NCI-H226 (cell line): ENCODE data around the gene SCO2.

ENCODE experiments used
- DNase-seq: peaks from one replicate; pipeline ENCODE4 v3.0.0-alpha.2; 2015

The SCO2 gene

DNA sequence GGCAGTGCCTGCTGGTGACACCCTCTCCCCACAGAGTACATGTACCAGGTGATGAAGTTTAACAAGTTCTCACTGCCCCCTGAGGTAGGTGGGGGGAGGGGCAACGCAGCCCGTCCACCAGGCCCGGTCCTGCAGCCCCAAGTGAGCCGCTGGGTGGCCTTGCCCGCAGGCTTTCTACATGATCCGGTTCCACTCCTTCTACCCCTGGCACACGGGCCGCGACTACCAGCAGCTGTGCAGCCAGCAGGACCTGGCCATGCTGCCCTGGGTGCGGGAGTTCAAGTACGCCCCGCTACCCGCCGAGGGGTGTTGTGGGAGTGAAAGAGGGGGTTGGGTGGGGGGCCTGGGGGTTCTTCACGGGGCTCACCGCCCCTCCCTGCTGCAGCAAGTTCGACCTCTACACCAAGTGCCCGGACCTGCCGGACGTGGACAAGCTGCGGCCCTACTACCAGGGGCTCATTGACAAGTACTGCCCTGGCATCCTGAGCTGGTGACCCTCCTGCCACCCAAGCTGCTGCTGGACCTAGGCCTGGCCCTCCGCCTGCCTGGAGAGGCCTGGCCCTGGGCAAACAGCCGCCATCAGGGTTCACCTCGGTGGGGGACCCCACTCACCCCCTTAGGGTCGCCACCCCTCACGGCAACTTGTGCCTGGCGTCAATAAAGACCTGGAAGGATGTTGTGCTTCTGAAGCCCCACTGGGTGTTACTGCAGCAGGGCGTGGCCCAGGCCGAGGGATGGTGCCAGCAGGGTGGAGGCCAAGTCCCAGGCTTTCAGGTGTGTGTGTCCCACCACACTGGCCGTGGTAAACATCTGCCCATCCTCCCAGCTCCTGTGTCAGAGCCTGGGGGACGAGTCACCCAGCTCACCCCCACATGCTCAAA lies 35.8 kb downstream of the SCO2 start:
- DNase-seq: no peak

DNA sequence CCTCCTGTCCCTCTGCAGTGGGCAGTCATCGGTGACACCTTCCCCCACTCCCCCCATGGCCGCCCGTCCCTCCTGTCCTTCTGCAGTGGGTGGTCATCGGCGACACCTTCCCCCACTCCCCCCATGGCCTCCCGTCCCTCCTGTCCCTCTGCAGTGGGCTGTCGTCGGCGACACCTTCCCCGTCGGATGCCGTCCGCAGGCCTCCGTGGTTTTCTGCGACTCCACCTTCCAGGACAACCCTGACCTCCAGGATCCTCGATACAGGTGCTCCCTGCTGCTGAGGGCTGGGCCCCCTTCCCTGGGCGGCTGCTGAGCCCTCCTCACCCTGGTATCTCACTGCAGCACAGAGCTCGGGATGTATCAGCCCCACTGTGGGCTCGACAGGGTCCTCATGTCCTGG lies 36.5 kb downstream of the SCO2 start:
- DNase-seq: no peak

DNA sequence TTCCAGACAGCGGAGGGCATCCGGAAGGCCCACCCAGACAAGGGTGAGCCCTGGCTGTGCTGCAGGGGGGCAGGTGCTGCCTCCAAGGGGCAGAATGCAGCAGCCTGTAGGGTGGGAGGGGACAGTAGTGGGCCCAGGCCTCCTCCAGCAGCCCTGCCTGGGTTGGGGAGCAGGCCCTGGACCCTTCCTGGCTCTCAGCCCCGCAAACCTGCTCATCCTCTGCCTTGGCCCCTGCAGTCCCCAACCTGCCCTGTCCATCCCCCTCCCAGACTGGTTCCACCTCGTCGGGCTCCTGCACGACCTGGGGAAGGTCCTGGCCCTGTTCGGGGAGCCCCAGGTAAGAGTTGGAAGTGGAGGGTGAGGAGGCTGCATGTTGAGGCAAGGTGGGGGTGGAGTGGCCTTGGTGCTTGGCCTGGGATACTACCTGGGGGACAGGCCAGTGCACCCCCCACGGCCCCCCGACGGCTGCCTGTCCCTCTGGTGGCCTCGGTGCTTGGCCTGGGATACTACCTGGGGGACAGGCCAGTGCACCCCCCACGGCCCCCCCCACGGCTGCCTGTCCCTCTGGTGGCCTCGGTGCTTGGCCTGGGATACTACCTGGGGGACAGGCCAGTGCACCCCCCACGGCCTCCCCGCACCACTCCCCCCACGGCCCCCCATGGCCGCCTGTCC lies 37.3 kb downstream of the SCO2 start:
- no peak for DNase-seq

DNA sequence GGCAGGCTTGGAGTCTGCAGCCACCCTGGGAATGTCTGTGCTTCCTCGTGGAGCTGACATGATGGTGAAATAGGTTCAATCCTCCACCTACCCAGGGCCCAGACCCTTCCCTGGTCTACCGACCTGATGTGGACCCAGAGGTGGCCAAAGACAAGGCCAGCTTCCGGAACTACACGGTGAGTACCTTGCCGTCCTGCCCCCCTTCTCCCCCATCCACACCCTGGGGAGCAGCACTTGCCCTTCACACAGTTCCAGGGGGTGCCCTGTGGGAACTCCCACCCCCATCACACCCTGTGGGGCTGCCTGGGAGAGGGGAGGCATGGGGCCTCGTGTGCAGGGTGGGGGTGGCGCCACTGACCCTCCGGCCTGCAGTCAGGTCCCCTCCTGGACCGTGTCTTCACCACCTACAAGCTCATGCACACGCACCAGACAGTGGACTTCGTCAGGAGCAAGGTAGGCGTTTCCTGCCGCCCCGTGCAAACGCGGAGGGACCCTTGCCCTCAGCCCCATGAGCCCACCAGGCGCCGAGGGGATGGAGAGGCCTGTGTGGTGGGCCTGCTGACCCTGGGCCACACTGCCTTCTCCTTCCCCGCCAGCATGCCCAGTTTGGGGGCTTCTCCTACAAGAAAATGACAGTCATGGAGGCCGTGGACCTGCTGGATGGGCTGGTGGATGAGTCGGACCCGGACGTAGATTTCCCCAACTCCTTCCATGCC lies 38.0 kb downstream of the SCO2 start:
- DNase-seq: no peak

DNA sequence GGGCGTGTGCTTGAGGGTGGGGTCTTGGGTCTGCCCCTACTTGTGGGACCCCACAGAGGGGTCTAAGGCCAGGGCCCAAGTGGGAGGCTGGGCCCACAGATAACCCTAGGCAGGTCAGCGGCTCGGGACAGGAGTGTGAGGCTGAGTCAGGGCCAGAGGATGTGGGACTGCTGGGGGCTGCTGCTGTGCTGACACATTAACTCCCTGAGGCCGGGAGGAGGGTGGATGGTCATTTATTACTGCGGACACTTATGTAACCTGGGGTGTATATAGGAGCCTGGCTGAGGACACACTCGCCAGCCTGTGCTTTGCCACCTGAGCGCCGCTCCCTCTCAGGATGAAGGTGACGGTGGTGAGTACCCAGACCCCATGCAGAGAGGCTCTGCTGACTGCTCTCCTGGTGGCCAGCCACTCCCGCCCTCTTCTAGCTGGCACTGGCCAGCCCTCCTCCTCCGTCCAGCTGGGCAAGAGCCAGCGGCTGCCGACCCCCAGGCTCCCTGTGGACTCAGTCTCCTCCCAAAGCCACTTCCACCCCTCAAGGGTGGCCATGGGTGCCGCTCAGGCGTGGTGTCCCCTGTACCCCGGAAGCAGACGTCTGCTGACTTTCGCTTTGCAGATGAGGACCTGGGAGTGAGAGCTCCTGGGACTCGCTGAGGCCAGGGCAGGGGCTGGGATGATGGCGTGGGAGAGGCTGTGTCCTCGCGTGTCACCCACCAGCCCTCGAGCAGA lies 38.7 kb downstream of the SCO2 start, which contains the start of gene MIOX:
TSS of gene MIOX (plus strand) at position 299 of the 729 bp plus-strand sequence. CDS start at position 338, 39 bp downstream.
- no peak for DNase-seq

DNA sequence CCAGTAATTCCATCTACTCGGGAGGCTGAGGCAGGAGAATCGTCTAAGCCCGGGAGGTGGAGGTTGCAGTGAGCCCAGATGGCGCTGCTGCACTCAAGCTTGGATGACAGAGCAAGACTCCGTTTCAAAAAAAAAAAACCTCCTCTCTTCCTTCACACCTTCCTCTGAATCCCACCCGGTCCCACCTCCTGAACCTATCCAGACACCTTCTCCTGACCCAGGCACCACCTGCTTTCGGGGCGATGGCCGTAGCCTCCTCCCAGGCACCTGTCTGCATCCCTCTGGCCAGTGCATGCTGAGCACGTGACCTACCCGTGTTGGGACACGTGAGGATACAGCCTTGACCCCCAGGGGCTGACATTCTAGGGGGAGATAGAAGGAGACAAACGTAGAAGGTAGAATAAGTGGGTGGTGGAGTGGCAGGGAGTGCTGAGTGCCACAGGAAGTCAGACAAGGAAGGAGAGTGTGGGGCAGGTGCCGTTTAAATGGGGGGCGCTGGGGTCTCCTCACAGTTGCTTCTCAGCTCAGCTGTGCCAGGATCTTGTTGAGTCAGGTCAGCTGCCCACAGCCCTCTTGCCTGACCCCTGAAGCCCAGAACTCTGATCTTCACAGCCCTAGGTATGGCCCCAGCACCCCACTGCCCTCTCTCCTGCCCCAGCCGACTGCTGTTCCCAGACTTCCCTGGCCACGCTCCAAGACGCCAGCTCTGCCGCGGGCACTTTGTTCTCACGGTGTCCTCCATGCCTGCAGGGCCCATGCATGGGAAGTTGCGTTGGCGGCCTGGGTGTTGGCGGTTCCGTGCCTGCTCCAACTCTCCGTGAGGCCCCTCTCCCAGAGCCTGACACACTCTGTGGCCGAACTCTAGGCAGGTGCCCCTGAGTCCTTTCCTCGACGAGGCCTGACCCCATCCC lies 39.9 kb downstream of the SCO2 start:
- DNase-seq: no peak

DNA sequence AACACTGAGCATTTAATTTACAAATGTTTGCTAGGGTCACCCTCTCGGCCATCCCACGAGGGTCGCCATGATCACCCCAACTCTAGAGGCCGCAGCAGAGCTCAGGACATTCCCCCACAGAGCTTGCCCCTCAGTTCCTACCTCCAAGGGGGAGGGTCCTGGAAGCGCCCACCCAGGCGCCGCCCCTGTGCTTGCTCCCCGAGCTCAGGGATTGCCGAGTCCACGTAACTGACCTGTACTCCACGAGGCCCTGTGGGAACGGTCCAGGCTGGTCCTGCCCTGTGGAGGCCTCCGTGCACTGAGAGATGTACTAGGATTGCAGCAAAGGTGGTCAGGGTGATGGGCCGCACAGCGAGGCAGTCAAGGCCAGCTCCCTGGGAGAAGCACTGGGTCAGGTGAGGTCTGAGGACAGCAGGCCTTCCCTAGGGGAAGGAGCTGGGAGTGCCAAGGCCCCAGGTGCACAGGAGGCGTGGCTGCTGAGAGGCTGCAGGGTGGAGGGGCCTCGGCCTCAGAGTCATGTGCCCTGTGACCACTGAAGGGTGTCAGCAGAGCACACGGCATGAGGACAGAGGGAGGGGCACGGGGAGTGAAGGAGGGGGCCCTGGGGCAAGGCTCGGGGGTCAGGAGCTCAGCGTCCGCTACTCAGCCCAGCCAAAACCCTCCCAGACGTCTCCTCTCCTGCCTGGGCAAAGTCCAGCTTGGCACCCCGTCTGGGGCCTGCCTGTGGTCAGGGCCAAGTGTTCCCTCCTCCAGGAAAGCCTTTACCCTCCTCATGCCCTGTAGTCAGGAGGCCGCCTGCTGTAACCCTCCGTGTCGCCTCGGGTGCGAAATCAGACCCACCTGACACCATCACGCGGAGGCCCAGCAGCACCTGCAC lies 41.2 kb downstream of the SCO2 start:
- DNase-seq: no peak

DNA sequence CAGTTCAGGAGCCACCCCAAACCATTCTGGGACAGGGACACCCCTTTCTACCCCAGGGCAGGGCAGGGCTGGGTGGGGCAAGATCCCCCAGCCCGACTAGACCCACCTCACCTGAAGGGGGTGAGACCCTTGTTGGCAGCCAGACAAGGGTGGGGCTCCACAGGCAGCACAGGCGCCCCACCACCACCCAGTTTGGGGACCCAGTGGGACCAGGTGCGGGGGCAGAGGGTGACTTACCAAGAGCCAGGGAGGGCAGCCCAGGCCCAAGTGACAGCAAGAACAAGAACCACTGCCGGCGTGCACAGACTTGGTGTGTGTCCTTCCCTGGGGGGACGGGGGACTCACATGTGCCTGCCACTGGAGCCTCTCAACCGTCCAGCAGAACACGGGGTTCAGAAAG lies 41.8 kb downstream of the SCO2 start:
- DNase-seq: no peak

DNA sequence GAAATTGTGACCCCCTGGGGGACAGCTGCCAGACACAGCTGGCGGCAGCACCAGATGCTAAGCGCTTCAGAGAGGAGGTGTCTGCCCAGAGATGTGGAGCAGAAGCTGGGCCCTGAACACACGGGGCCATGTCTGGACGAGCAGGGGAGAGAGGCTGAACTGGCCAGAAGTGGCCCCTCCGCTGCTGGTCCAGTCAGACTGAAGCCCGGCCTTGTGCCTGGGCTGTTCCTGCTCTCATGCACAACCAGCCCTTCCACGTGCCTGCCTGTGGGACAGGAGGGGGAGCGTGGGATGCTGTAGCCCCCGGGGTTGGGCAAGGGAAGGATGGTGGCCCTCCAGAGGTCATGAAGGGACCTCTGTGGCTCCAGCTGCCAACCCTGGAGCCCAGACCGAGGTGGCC lies 42.3 kb downstream of the SCO2 start:
- no peak for DNase-seq

DNA sequence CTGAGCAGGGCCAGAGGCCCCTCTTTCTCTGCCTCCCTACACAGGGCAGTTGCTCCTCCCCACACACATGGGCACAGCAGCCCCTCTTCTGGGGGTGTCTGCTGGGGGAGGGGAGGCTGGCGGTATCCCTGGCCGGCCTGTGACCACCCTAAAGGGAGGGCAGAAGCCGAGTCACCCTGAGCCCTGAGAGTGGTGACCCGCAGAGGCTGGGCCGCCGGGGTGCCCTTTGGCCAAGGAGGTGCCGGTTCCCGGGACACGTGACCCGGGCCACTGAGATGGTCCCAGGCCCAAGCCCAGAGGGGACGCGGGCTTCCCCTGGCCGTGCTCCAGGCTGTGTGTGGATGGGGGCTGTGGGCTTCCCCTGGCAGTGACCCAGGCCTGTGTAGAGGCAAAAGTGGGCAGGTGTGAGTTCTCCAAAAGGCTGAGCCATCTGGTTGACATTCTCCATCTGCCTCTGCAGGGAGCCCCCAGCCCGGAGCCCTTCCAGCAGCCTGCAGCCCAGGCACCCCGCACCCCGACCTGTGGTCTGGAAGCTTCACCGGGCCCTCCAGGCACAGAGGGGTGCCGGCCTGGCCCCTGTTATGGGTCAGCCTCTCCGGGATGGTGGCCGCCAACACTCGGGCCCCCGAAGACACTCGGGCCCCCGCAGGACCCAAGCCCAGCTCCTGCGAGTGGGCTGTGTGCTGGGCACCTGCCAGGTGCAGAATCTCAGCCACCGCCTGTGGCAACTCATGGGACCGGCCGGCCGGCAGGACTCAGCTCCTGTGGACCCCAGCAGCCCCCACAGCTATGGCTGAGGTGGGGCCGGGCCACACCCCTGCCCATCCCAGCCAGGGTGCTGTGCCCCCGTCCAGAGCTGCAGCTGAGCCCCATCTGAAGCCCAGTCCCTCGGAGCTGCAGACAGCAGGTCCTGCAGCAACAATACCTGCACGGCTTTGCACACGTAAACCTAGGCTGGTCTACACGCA lies 43.0 kb downstream of the SCO2 start:
- no peak for DNase-seq

DNA sequence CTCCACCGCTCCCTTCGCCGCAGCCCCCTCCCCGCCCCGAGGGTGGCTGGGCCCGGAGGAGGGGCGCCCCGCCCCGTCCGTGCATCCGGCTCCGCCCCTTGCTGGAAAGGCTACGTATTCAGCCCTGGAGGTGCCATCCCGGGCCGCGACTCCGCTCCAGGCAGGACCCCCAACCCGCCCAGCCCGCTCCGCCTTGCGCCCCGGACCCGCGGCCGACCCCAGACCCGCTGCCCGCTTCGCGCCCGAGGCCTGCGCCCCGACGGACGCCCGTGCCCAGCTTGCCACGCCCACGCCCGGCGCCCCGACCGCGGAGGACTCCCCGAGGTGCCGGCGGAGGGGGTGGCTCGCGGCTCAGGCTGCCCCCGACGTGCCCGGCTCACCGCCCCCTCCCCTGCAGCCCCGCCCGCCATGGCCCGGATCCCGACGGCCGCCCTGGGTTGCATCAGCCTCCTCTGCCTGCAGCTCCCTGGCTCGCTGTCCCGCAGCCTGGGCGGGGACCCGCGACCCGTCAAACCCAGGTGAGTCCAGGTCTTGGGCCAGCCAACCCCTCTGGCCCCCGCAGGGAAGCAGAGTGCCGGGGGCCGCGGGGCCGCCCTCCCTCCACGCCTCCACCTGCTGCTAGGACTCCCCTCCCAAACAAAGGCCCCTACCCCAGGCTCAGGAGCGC lies 43.8 kb downstream of the SCO2 start, which contains the start of gene ADM2:
TSS of gene ADM2 (plus strand) at position 104 of the 667 bp plus-strand sequence. CDS start at position 409, 305 bp downstream.
- DNase-seq: no peak

DNA sequence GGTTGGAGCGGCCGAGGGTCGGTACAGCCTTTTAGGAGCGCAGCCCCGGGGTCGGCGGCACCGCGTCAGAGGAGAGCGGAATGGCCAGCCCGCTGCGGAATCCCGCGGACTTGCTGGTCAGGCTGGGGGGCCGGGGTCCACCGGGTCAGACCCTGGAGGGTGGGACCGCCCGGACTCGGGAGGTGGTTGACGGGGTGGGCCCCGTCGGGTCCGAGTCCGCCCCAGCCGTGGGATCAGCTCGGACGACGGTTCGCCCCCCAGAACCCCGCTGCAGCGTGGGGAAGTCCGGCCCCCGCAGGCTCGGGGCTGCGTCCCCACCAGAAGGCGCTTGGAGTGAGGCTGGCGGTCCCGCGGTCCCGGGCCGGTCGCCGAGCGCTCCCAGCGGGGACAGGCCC lies 44.4 kb downstream of the SCO2 start:
- no peak for DNase-seq

DNA sequence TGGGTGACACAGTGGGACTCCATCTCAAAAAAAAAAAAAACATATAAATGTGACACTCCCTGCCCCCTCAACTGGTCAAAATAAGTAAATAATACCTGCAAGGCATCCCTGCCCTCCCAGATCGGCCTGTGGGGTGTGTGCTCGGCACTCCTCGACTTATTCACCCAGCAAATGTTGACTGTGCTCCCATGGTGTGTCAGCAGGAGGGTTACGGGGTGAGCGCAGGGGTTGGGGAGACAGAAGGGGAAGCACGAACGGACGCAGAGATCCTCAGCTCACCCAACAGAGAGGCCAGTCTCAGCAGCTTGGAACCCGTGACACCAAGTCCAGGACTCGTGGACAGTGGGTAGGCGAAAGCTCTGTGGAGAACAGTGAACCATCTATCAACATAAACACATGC lies 45.7 kb downstream of the SCO2 start:
- no peak for DNase-seq

DNA sequence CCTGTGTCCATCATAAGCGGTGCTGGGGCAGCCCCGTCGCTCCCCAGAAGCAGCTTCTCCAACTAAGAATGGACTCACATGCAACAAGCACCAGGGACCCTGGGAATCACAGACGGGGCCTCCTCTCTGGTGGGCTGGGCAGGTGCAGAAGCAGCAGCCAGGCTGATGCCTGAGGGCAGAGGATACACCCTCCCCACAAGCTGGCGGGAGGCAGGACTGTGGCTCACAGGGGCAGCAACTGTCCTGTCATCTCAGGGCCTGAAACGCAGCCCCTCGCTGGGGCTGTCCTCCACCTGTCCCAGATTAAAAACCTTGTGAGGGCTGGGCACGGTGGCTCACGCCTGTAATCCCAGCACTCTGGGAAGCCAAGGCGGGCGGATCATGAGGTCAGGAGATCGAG lies 47.5 kb downstream of the SCO2 start:
- no peak for DNase-seq

DNA sequence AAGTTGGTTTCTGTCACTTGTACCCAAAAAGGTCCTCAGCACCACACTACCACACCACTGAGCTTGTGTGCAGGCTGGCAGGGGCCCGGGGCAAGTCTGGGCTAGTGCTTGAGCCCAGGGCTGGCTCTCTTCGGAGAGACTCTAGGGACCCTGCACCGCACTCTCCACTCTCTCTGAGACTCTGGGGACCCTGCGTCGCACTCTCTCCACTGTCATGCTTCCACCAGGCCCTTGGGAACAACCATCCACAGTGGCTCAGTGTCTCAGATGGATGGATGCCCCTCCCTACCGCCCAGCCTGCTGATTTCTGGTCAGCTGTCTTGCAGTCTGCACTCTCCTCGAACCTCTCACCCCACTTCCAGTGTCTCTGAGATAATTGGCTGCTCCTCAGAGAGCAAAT lies 48.5 kb downstream of the SCO2 start:
- no peak for DNase-seq

DNA sequence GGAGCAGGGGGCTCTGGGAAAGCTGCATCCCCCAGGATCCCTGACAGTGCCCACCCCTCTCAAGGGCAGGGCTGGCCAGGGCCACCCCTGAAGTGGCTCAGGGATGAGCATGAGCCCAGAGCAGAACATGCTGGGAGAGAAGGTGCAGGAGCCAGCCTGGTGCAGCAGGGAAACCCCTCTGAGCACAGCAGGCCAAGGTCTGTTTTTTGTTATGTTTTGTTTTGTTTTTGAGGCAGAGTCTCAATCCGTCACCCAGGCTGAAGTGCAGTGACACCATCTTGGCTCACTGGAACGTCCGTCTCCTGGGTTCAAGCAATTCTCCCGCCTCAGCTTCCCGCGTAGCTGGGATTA lies 49.8 kb downstream of the SCO2 start:
- DNase-seq: no peak

DNA sequence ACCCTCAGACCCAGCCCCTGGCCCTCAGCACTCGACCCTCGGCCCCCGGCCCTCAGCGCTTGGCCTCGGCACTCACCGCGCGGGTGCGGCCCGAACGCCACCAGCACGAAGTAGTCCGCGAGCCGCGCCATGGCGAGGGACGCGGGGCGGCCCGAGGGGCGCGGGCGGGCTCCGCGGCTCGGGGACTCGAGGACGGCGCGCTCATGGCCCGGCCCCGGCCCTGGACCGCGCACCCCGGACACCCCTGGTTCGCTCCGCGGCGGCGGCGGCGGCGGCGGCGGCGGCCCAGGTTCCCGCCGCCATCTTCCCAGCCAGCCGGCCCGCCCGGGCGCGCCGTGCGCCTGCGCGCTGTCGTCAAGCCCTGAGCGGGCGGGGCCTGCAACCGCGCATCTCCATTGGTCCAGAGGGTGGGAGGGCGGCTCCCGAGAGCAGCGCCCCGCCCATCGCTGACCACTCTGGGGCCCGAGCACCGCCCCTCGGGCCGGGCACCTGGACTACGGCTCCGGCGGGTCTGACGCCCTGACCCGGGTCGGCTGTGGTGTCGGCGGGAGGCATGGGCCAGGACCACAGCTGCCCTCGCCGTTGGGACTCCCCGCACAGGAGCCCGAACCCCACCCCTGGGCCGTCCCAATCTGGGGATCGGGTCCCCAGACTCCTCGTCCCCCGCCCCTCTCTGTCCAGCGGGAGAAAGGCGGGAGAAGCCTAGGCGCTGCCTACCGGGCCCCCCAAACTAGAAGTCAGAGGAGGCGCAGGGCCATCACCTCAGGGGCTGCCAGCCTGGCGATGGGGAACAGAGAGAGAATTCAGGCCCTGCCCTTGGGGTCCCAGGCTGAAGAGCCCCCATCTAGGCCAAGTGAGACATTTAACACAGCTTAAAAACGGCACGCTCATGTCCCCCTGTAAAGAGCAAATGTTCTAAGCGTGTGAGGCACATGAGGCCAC lies 50.4 kb downstream of the SCO2 start, which contains the start of gene SBF1:
TSS of gene SBF1 (minus strand) at position 326 of the 942 bp plus-strand sequence. CDS start at position 131, 195 bp downstream.
- DNase-seq: peak; percentile 66
